ENCODE measurements around the gene ACCSL.

DNA sequence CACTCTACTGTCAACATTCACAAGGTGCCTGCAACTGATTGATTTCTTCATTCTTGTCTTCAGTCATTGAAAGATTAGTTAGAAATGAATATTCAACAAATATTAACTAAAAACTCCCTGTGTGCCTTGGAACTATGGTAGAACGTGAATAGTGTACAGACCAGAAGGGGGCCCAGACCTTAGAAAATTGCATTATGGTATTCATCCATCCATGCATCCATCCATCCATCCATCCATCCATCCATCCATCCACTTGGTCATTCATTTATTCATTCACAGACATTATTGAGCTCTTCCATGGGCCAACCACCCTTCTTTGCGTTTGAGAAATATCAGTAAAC is 10.2 kb upstream of the ACCSL start:
- TF ChIP-seq POLR2AphosphoS5 (IDR thresholded peaks at IDR 0.05) (no peak), CTCF (IDR thresholded peaks at IDR 0.05) (no peak)
